Endothelial cell of coronary artery (primary cell): Measurements from ENCODE around the gene IRGC. TPM values are rescaled to one million over a fixed set of nuclear protein-coding genes. Genes with fewer than 3 reads are reported as not detected.

ENCODE experiments used
- total RNA-seq: library from RNA; depleted of rRNA; stranded (reverse); fragments of >200 nt; gene quantifications from 2 replicates; pipeline ENCODE4 v1.2.3, GENCODE V29; 2014

IRGC gene
- total RNA-seq: not detected in 2 replicates

GRCh38 chr19:43715776-43716175 lies at the start of gene IRGC:
TSS of gene IRGC (plus strand) at chr19:43716076. CDS start at chr19:43718559, 2,483 bp downstream.

GRCh38 chr19:43754503-43755255 lies 38.8 kb downstream of the IRGC start, which contains the start of gene SMG9:
TSS of gene SMG9 (minus strand) at chr19:43754962. CDS start at chr19:43750741, 4,221 bp downstream.

Other genes with a start within 250 kb of the IRGC start
- gene PHLDB3, start 211.3 kb upstream of the IRGC start, total RNA-seq: 10.2 and 12.3 TPM in 2 replicates
- gene ETHE1, start 188.9 kb upstream of the IRGC start, total RNA-seq: 56.9 and 73.5 TPM in 2 replicates
- 0.09 TPM in 1 of 2 replicates, not detected in the other for gene ZNF575, start 182.9 kb upstream of the IRGC start, total RNA-seq
- 15.5 and 20.8 TPM in 2 replicates for gene XRCC1, start 140.5 kb upstream of the IRGC start, total RNA-seq
- 0.18 and 0.85 TPM in 2 replicates for gene PINLYP, start 140.3 kb upstream of the IRGC start, total RNA-seq
- gene IRGQ, start 119.9 kb upstream of the IRGC start, total RNA-seq: 23.5 and 29.6 TPM in 2 replicates
- 9.1 and 10.0 TPM in 2 replicates for gene ZNF576, start 119.5 kb upstream of the IRGC start, total RNA-seq
- under 0.01 TPM in 1 of 2 replicates, not detected in the other for gene SRRM5, start 104.0 kb upstream of the IRGC start, total RNA-seq
- gene ZNF428, start 96.4 kb upstream of the IRGC start, total RNA-seq: 44.0 and 53.5 TPM in 2 replicates
- 5.8 and 6.1 TPM in 2 replicates for gene CADM4, start 76.2 kb upstream of the IRGC start, total RNA-seq
- 51.5 and 69.5 TPM in 2 replicates for gene PLAUR, start 45.9 kb upstream of the IRGC start, total RNA-seq
- gene SMG9, start 38.9 kb downstream of the IRGC start, total RNA-seq: 5.5 and 9.3 TPM in 2 replicates
- 0.90 and 4.1 TPM in 2 replicates for gene KCNN4, start 64.9 kb downstream of the IRGC start, total RNA-seq
- gene LYPD5, start 86.4 kb downstream of the IRGC start, total RNA-seq: 0.36 and 0.56 TPM in 2 replicates
- gene ZNF283, start 111.2 kb downstream of the IRGC start, total RNA-seq: 8.4 and 11.0 TPM in 2 replicates
- gene ZNF404, start 167.9 kb downstream of the IRGC start, total RNA-seq: 0.72 and 2.5 TPM in 2 replicates
- gene ZNF45, start 219.2 kb downstream of the IRGC start, total RNA-seq: 15.7 and 15.8 TPM in 2 replicates
- gene ZNF221, start 235.2 kb downstream of the IRGC start, total RNA-seq: 4.4 and 7.7 TPM in 2 replicates